ENCODE measurements around the gene MEGF11. TPM values are rescaled to one million over a fixed set of nuclear protein-coding genes. Genes with fewer than 3 reads are reported as not detected.

The MEGF11 gene
- total RNA-seq, 4 donors from 2014 or later: not detected

- no peaks in the 10 kb centered on the region for H3K36me3 ChIP-seq
- no peaks in the 10 kb centered on the region for H3K9me3 ChIP-seq
- intact Hi-C loops (cut with DNase I): no loop called here
- DNase-seq: no peak
- H3K4me1 ChIP-seq: no peaks in the 10 kb centered on the region
- H3K27ac ChIP-seq: no peak overlapping the region
- no peak for TF ChIP-seq POLR2A (IDR thresholded peaks at IDR 0.05)
- TF ChIP-seq, protein P1, sequence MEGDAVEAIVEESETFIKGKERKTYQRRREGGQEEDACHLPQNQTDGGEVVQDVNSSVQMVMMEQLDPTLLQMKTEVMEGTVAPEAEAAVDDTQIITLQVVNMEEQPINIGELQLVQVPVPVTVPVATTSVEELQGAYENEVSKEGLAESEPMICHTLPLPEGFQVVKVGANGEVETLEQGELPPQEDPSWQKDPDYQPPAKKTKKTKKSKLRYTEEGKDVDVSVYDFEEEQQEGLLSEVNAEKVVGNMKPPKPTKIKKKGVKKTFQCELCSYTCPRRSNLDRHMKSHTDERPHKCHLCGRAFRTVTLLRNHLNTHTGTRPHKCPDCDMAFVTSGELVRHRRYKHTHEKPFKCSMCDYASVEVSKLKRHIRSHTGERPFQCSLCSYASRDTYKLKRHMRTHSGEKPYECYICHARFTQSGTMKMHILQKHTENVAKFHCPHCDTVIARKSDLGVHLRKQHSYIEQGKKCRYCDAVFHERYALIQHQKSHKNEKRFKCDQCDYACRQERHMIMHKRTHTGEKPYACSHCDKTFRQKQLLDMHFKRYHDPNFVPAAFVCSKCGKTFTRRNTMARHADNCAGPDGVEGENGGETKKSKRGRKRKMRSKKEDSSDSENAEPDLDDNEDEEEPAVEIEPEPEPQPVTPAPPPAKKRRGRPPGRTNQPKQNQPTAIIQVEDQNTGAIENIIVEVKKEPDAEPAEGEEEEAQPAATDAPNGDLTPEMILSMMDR (IDR thresholded peaks at IDR 0.05): no peak
- no peak overlapping the region for H3K4me3 ChIP-seq
- H3K27me3 ChIP-seq: peaks cover 0 to 46% (median 0%) of the 10 kb centered on the region in 4 donors
- 94 to 100% methylated on average over 1 to 2 of the region's 4 CpGs for WGBS, 2 donors
Observed at GRCh38 chr15:66239514-66239913, 14.0 kb downstream of the MEGF11 start.

- intact Hi-C loops (cut with DNase I): no loop called here
- Histone ChIP-seq H3K4me3 (no peak overlapping the region), H3K27ac (no peak overlapping the region), H3K9me3 (no peaks in the 10 kb centered on the region), H3K27me3 (peaks cover 0 to 44% (median 0%) of the 10 kb centered on the region in 4 donors), H3K4me1 (no peaks in the 10 kb centered on the region), H3K36me3 (no peaks in the 10 kb centered on the region)
- TF ChIP-seq, protein P1 (IDR thresholded peaks at IDR 0.05): no peak
- no peak for TF ChIP-seq POLR2A (IDR thresholded peaks at IDR 0.05)
- DNase-seq: no peak
- 68 to 85% methylated on average over 4 to 5 of the region's 5 CpGs for WGBS, 2 donors
Observed at GRCh38 chr15:66238318-66238717, 15.2 kb downstream of the MEGF11 start.

GRCh38 chr15:66237513-66238235 lies 15.9 kb downstream of the MEGF11 start:
- DNase-seq: no peak
- Histone ChIP-seq H3K4me3 (no peak overlapping the region), H3K9me3 (no peaks in the 10 kb centered on the region), H3K36me3 (no peaks in the 10 kb centered on the region), H3K27ac (no peak overlapping the region), H3K27me3 (peaks cover 0 to 41% (median 0%) of the 10 kb centered on the region in 4 donors), H3K4me1 (no peaks in the 10 kb centered on the region)
- TF ChIP-seq, protein P1 (IDR thresholded peaks at IDR 0.05): no peak
- TF ChIP-seq POLR2A (IDR thresholded peaks at IDR 0.05): no peak
- intact Hi-C loops (cut with DNase I): no loop called here
- WGBS, 2 donors: 69 to 90% methylated on average over 7 to 10 of the region's 10 CpGs

- TF ChIP-seq, protein P1 (IDR thresholded peaks at IDR 0.05): no peak
- TF ChIP-seq POLR2A (IDR thresholded peaks at IDR 0.05): no peak
- WGBS, 2 donors: 66% methylated on average over 7 to 10 of the region's 12 CpGs
- DNase-seq: no peak
- Histone ChIP-seq H3K9me3 (no peaks in the 10 kb centered on the region), H3K4me3 (no peak overlapping the region), H3K27ac (no peak overlapping the region), H3K36me3 (no peaks in the 10 kb centered on the region), H3K4me1 (no peaks in the 10 kb centered on the region), H3K27me3 (peaks cover 0 to 41% (median 0%) of the 10 kb centered on the region in 4 donors)
- intact Hi-C loops (cut with DNase I): no loop called here
Observed at GRCh38 chr15:66236806-66237375, 16.7 kb downstream of the MEGF11 start.

- TF ChIP-seq, protein P1 (IDR thresholded peaks at IDR 0.05): no peak
- TF ChIP-seq POLR2A (IDR thresholded peaks at IDR 0.05): no peak
- Histone ChIP-seq H3K9me3 (no peaks in the 10 kb centered on the region), H3K4me3 (no peak overlapping the region)
Observed at GRCh38 chr15:66235866-66236265, 17.7 kb downstream of the MEGF11 start.

More at GRCh38 chr15:66235866-66236265, 17.7 kb downstream of the MEGF11 start:
- no peak overlapping the region for H3K27ac ChIP-seq
- intact Hi-C loops (cut with DNase I): no loop called here
- 58 to 88% methylated on average over 2 of the region's 2 CpGs for WGBS, 2 donors
- DNase-seq: no peak
- no peaks in the 10 kb centered on the region for H3K36me3 ChIP-seq
- no peaks in the 10 kb centered on the region for H3K4me1 ChIP-seq
- H3K27me3 ChIP-seq: peaks cover 0 to 44% (median 0%) of the 10 kb centered on the region in 4 donors
